Gastrocnemius medialis (tissue), 4 donors: ENCODE results near the gene ATF7.

ENCODE experiments used
- POLR2A ChIP-seq, 2 donors: fragments of 450-650 bp; IDR thresholded peaks; one replicate each; pipeline ENCODE4 v1.6.1; 2017; ENCODE audit warnings: antibody characterized with exemption in 2 of 2, mild to moderate bottlenecking in 2 of 2, moderate library complexity in 2 of 2
- TF ChIP-seq, protein P1 (sequence below), 5 experiments: fragments of 450-650 bp in 3 of 5; fragments of 200-600 bp in 2 of 5; sonication (generic) in 2 of 5; IDR thresholded peaks in 4 of 5; conservative IDR thresholded peaks in 1 of 5; 1 replicate in 4 of 5; 2 replicates in 1 of 5; pipeline ENCODE4 v1.5.1; 2016 to 2019; ENCODE audit warnings: antibody characterized with exemption in 5 of 5, mild to moderate bottlenecking in 3 of 5, moderate library complexity in 3 of 5

GRCh38 chr12:53495903-53496751 is 130.1 kb downstream of the ATF7 start:
- TF ChIP-seq, protein P1, sequence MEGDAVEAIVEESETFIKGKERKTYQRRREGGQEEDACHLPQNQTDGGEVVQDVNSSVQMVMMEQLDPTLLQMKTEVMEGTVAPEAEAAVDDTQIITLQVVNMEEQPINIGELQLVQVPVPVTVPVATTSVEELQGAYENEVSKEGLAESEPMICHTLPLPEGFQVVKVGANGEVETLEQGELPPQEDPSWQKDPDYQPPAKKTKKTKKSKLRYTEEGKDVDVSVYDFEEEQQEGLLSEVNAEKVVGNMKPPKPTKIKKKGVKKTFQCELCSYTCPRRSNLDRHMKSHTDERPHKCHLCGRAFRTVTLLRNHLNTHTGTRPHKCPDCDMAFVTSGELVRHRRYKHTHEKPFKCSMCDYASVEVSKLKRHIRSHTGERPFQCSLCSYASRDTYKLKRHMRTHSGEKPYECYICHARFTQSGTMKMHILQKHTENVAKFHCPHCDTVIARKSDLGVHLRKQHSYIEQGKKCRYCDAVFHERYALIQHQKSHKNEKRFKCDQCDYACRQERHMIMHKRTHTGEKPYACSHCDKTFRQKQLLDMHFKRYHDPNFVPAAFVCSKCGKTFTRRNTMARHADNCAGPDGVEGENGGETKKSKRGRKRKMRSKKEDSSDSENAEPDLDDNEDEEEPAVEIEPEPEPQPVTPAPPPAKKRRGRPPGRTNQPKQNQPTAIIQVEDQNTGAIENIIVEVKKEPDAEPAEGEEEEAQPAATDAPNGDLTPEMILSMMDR (IDR thresholded peaks at IDR 0.05 in 4 of 5, conservative IDR thresholded peaks at IDR 0.05 in 1 of 5): no peak
- TF ChIP-seq POLR2A (IDR thresholded peaks at IDR 0.05): no peak
